WTC11 (cell line): ENCODE results near the gene PCDH1. TPM values are rescaled to one million over a fixed set of nuclear protein-coding genes. Genes with fewer than 3 reads are reported as not detected.

Source experiments
- ATAC-seq: fragments of 200-7000 bp; cut with Tn5 transposase; 2 replicates; pipeline ENCODE4 v1.10.0; 2021; ENCODE audit warnings: mild to moderate bottlenecking, moderate library complexity
- CTCF ChIA-PET: fragments of 300-600 bp; sonication (Branson Sonifier 250); formaldehyde crosslinking; loops from one replicate; lab custom pipeline; 2021; ENCODE audit warnings: antibody characterized with exemption; lab: Charles Lee
- POLR2A ChIA-PET: fragments of 350-600 bp; sonication (Branson Sonifier 250); formaldehyde crosslinking; loops from one replicate; lab custom pipeline; 2021; ENCODE audit warnings: antibody characterized with exemption; lab: Charles Lee
- DNase-seq: peaks from one replicate; pipeline ENCODE4 v3.0.0; 2021; ENCODE audit warnings: low spot score
- H3K27ac Mint-ChIP-seq: 2 replicates; pipeline ENCODE4 v1.8.0; 2021; ENCODE audit warnings: mixed read lengths
- H3K27me3 Mint-ChIP-seq: 2 replicates; pipeline ENCODE4 v1.8.0; 2021; ENCODE audit warnings: low read depth, mild to moderate bottlenecking, moderate library complexity, mixed read lengths
- H3K36me3 Mint-ChIP-seq: 2 replicates; pipeline ENCODE4 v1.8.0; 2021; ENCODE audit warnings: mixed read lengths
- H3K4me1 Mint-ChIP-seq: 2 replicates; pipeline ENCODE4 v1.8.0; 2022; ENCODE audit warnings: mixed read lengths
- H3K4me3 Mint-ChIP-seq: 2 replicates; pipeline ENCODE4 v1.8.0; 2021; ENCODE audit warnings: mild to moderate bottlenecking, moderate library complexity, mixed read lengths
- H3K9me3 Mint-ChIP-seq: 2 replicates; pipeline ENCODE4 v1.8.0; 2021; ENCODE audit warnings: mixed read lengths
- CBFB ChIP-seq: sonication (generic); formaldehyde crosslinking; IDR thresholded peaks from 2 replicates; pipeline ENCODE4 v1.8.1; 2022; ENCODE audit warnings: mild to moderate bottlenecking, low read depth, missing genetic modification reagents
- EMX1 ChIP-seq: fragments of 250-450 bp; sonication (Bioruptor Pico); IDR thresholded peaks from 2 replicates; pipeline ENCODE4 v1.8.0; 2021; ENCODE audit warnings: mild to moderate bottlenecking
- ESRRA ChIP-seq: sonication (generic); formaldehyde crosslinking; IDR thresholded peaks from 2 replicates; pipeline ENCODE4 v1.8.1; 2022; ENCODE audit warnings: mild to moderate bottlenecking, missing genetic modification reagents, borderline replicate concordance
- FOXK1 ChIP-seq: sonication (generic); formaldehyde crosslinking; IDR thresholded peaks from 2 replicates; pipeline ENCODE4 v1.8.0; 2022; ENCODE audit warnings: mild to moderate bottlenecking, moderate library complexity, missing genetic modification reagents
- GRHL2 ChIP-seq: fragments of 250-450 bp; sonication (Bioruptor Pico); IDR thresholded peaks from 2 replicates; pipeline ENCODE4 v1.8.0; 2022; ENCODE audit warnings: mild to moderate bottlenecking, moderate library complexity; ENCODE audit not compliant: insufficient replicate concordance, severe bottlenecking
- JUN ChIP-seq: sonication (generic); formaldehyde crosslinking; IDR thresholded peaks from 2 replicates; pipeline ENCODE4 v1.8.0; 2023; ENCODE audit warnings: mild to moderate bottlenecking, missing genetic modification reagents
- NFATC4 ChIP-seq: fragments of 250-450 bp; sonication (Bioruptor Pico); IDR thresholded peaks from 2 replicates; pipeline ENCODE4 v1.9.0; 2021; ENCODE audit warnings: mild to moderate bottlenecking
- SMAD4 ChIP-seq: sonication (generic); formaldehyde crosslinking; IDR thresholded peaks from 2 replicates; pipeline ENCODE4 v1.8.0; 2022; ENCODE audit warnings: mild to moderate bottlenecking, missing genetic modification reagents
- TEAD4 ChIP-seq: sonication (generic); formaldehyde crosslinking; IDR thresholded peaks from 2 replicates; pipeline ENCODE4 v1.8.0; 2022; ENCODE audit warnings: mild to moderate bottlenecking, missing genetic modification reagents
- TP53 ChIP-seq: sonication (generic); formaldehyde crosslinking; IDR thresholded peaks from 2 replicates; pipeline ENCODE4 v1.8.1; 2023; ENCODE audit warnings: mild to moderate bottlenecking, missing genetic modification reagents
- ZBTB21 ChIP-seq: sonication (generic); formaldehyde crosslinking; IDR thresholded peaks from 2 replicates; pipeline ENCODE4 v1.8.1; 2023; ENCODE audit warnings: mild to moderate bottlenecking, missing genetic modification reagents, borderline replicate concordance
- ZNF138 ChIP-seq: sonication (generic); formaldehyde crosslinking; conservative IDR thresholded peaks from 2 replicates; pipeline ENCODE4 v1.8.1; 2022; ENCODE audit warnings: mild to moderate bottlenecking, moderate library complexity, missing genetic modification reagents
- ZNF396 ChIP-seq: fragments of 250-450 bp; sonication (Bioruptor Pico); IDR thresholded peaks from 2 replicates; pipeline ENCODE4 v1.8.0; 2021; ENCODE audit warnings: mild to moderate bottlenecking, moderate library complexity, borderline replicate concordance
- total RNA-seq: library from RNA; stranded (reverse); gene quantifications from 3 replicates; pipeline ENCODE4 v1.2.3, GENCODE V29; 2021
- TF ChIP-seq, protein P1 (sequence below): sonication (generic); formaldehyde crosslinking; IDR thresholded peaks from 2 replicates; pipeline ENCODE4 v1.8.0; 2022; ENCODE audit warnings: mild to moderate bottlenecking, missing genetic modification reagents
- TF ChIP-seq, protein P2 (sequence below): sonication (generic); formaldehyde crosslinking; IDR thresholded peaks from 2 replicates; pipeline ENCODE4 v1.8.1; 2022; ENCODE audit warnings: mild to moderate bottlenecking, missing genetic modification reagents, moderate library complexity, borderline replicate concordance
- TF ChIP-seq, protein P3 (sequence below): sonication (generic); formaldehyde crosslinking; IDR thresholded peaks from 2 replicates; pipeline ENCODE4 v1.8.1; 2022; ENCODE audit warnings: low read depth, mild to moderate bottlenecking, moderate library complexity, missing genetic modification reagents, borderline replicate concordance
- TF ChIP-seq, protein P4 (sequence below): sonication (generic); formaldehyde crosslinking; IDR thresholded peaks from 2 replicates; pipeline ENCODE4 v1.8.0; 2023; ENCODE audit warnings: mild to moderate bottlenecking, missing genetic modification reagents
- TF ChIP-seq, protein P5 (sequence below): fragments of 250-450 bp; sonication (Bioruptor Pico); IDR thresholded peaks from 2 replicates; pipeline ENCODE4 v1.9.0; 2021; ENCODE audit warnings: mild to moderate bottlenecking
- TF ChIP-seq, protein P6 (sequence below): sonication (generic); formaldehyde crosslinking; IDR thresholded peaks from 2 replicates; pipeline ENCODE4 v1.8.0; 2022; ENCODE audit warnings: mild to moderate bottlenecking, missing genetic modification reagents
- TF ChIP-seq, protein P7 (sequence below): fragments of 200-600 bp; IDR thresholded peaks from 2 replicates; pipeline ENCODE4 v1.8.0; 2022; ENCODE audit warnings: antibody characterized with exemption
- TF ChIP-seq, protein P8 (sequence below): sonication (generic); formaldehyde crosslinking; IDR thresholded peaks from 2 replicates; pipeline ENCODE4 v1.8.0; 2023; ENCODE audit warnings: missing genetic modification reagents

Gene PCDH1
- total RNA-seq, 1 experiment from 2014 or later: 105 TPM

DNA sequence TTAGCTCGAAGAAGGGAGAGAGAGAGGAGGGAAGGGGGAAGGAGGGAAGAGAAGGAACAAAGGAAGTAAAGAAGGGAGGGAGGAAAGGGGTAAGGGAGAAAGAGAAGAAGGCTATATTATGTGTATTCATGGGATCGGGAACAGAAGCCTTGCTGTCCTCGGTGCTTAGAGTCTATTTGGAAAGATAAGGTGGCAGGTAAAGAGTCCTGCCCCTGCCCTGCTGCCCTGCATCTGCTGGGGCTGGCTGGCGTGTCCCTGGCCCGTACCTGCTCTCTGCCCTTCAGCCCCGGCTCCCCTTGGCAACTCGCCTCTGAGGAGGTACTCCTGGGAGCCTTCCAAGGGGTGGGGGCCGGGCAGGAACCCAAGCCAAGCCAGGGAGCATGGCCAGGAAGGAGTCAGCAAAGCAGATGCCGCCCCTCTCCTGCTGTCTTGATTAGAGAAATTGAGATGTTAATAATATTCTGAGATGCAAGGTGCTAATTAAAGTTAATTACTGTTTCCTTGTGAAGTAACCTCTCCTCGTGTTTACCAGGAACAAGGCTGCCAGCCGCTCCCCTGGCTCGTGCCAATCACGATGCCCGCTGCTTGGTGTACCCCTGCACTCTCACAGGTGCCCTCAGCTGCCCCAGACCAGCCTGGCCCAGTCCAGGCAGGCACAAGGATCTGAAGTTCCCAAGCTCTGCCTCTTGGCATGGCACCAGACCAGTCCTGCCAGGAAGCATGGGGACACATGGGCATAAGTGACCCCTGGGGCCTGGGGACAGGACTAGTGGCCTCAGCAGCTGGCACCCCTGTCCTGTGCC is 36.6 kb downstream of the PCDH1 start (continued):
- no peak for TF ChIP-seq TP53 (CRISPR knock-in tag)

DNA sequence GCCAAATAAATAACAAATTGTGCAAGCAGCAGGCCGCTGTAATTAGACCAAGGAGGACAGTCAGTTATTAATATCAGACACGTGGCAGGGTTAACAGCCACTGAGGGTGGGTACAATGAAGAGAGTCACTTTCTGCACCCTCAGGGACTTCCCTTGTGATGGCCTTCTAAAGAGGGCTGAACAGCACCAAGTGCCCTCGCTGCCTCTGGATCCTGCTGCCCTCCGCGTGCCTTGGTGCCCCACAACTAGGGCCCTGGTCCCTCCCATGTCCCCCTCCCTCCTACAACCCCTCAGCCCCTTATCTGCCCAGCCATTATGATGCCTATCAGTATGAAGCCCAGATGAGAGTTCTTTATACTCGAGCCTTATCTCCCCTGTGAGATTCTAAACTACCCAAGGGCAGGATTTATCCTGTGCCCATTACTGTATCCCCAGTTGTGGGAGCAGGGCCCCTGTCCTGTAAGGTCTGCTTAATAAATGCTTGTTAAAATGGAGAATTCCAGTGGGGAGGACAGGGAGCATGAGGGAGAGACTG is 37.3 kb downstream of the PCDH1 start:
- POLR2A ChIA-PET: interaction anchor here (0.7 to 3.4 kb wide), 5 partner anchors 9 to 34 kb away, joined by 3 to 54 read pairs (median 22); no protein-coding TSS in a partner anchor
- no peak for DNase-seq
- ATAC-seq: no peak
- Mint-ChIP-seq H3K27ac (peak overlapping the region; percentile 100), H3K4me3 (no peak overlapping the region; the same call in none of the 2 replicates), H3K36me3 (no peaks in the 10 kb centered on the region), H3K27me3 (no peaks in the 10 kb centered on the region), H3K9me3 (no peaks in the 10 kb centered on the region), H3K4me1 (peaks cover 98% of the 10 kb centered on the region)
- CTCF ChIA-PET: interaction anchor here (0.6 to 6.0 kb wide), 9 partner anchors 15 to 138 kb away, joined by 3 to 83 read pairs (median 21); partner anchors contain the start of gene PCDH1
- TF ChIP-seq, protein P1, sequence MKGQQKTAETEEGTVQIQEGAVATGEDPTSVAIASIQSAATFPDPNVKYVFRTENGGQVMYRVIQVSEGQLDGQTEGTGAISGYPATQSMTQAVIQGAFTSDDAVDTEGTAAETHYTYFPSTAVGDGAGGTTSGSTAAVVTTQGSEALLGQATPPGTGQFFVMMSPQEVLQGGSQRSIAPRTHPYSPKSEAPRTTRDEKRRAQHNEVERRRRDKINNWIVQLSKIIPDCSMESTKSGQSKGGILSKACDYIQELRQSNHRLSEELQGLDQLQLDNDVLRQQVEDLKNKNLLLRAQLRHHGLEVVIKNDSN (CRISPR knock-in tag): no peak
- TF ChIP-seq, protein P2, sequence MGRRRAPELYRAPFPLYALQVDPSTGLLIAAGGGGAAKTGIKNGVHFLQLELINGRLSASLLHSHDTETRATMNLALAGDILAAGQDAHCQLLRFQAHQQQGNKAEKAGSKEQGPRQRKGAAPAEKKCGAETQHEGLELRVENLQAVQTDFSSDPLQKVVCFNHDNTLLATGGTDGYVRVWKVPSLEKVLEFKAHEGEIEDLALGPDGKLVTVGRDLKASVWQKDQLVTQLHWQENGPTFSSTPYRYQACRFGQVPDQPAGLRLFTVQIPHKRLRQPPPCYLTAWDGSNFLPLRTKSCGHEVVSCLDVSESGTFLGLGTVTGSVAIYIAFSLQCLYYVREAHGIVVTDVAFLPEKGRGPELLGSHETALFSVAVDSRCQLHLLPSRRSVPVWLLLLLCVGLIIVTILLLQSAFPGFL (CRISPR knock-in tag): no peak
- no peak for TF ChIP-seq TEAD4 (CRISPR knock-in tag)
- no peak for TF ChIP-seq ZBTB21 (CRISPR knock-in tag)
- TF ChIP-seq JUN (CRISPR knock-in tag): no peak
- TF ChIP-seq, protein P3, sequence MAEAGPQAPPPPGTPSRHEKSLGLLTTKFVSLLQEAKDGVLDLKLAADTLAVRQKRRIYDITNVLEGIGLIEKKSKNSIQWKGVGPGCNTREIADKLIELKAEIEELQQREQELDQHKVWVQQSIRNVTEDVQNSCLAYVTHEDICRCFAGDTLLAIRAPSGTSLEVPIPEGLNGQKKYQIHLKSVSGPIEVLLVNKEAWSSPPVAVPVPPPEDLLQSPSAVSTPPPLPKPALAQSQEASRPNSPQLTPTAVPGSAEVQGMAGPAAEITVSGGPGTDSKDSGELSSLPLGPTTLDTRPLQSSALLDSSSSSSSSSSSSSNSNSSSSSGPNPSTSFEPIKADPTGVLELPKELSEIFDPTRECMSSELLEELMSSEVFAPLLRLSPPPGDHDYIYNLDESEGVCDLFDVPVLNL (CRISPR knock-in tag): no peak
- TF ChIP-seq, protein P4, sequence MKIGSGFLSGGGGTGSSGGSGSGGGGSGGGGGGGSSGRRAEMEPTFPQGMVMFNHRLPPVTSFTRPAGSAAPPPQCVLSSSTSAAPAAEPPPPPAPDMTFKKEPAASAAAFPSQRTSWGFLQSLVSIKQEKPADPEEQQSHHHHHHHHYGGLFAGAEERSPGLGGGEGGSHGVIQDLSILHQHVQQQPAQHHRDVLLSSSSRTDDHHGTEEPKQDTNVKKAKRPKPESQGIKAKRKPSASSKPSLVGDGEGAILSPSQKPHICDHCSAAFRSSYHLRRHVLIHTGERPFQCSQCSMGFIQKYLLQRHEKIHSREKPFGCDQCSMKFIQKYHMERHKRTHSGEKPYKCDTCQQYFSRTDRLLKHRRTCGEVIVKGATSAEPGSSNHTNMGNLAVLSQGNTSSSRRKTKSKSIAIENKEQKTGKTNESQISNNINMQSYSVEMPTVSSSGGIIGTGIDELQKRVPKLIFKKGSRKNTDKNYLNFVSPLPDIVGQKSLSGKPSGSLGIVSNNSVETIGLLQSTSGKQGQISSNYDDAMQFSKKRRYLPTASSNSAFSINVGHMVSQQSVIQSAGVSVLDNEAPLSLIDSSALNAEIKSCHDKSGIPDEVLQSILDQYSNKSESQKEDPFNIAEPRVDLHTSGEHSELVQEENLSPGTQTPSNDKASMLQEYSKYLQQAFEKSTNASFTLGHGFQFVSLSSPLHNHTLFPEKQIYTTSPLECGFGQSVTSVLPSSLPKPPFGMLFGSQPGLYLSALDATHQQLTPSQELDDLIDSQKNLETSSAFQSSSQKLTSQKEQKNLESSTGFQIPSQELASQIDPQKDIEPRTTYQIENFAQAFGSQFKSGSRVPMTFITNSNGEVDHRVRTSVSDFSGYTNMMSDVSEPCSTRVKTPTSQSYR (CRISPR knock-in tag): no peak
- TF ChIP-seq, protein P5, sequence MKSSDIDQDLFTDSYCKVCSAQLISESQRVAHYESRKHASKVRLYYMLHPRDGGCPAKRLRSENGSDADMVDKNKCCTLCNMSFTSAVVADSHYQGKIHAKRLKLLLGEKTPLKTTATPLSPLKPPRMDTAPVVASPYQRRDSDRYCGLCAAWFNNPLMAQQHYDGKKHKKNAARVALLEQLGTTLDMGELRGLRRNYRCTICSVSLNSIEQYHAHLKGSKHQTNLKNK (CRISPR knock-in tag): no peak
- no peak for TF ChIP-seq ZNF138 (CRISPR knock-in tag)

DNA sequence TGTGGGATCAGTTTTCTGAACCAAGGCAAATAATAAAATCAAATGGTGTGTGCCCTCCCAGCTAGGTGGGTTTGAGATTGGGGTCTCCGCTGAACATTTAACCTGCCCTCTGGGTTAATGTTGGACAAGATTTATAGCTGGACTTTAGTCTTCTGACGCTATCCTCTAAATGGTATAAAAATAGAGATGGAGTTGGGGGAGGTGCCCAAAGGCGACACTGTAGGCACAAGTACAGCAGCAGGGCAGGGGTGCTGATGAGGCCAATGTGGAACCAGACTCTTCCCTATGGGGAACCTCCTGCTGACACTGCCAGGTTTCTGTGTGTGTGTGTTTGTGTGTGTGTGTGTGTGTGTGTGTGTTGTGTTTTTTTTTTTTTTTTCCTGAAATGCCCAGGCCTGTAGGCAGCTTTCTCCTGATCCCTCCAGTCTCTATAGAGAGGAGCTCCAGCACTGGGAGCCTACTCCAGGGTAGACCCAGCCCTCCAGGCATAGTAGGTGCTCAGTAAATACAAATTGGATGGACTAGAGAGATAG is 37.9 kb downstream of the PCDH1 start:
- ATAC-seq (no peak), DNase-seq (no peak)
- Mint-ChIP-seq H3K4me3 (peak overlapping the region; percentile 39), H3K4me1 (peaks cover 100% of the 10 kb centered on the region), H3K36me3 (no peaks in the 10 kb centered on the region), H3K9me3 (no peaks in the 10 kb centered on the region), H3K27ac (peak overlapping the region; percentile 100), H3K27me3 (no peaks in the 10 kb centered on the region)
- TF ChIP-seq, protein P6, sequence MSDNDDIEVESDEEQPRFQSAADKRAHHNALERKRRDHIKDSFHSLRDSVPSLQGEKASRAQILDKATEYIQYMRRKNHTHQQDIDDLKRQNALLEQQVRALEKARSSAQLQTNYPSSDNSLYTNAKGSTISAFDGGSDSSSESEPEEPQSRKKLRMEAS (CRISPR knock-in tag): no peak
- TF ChIP-seq SMAD4 (CRISPR knock-in tag) (no peak), GRHL2 (CRISPR knock-in tag) (no peak), NFATC4 (CRISPR knock-in tag) (no peak), ZNF396 (CRISPR knock-in tag) (no peak), FOXK1 (CRISPR knock-in tag) (no peak), ESRRA (CRISPR knock-in tag) (no peak), CBFB (CRISPR knock-in tag) (no peak), EMX1 (CRISPR knock-in tag) (no peak)
- TF ChIP-seq, protein P7, sequence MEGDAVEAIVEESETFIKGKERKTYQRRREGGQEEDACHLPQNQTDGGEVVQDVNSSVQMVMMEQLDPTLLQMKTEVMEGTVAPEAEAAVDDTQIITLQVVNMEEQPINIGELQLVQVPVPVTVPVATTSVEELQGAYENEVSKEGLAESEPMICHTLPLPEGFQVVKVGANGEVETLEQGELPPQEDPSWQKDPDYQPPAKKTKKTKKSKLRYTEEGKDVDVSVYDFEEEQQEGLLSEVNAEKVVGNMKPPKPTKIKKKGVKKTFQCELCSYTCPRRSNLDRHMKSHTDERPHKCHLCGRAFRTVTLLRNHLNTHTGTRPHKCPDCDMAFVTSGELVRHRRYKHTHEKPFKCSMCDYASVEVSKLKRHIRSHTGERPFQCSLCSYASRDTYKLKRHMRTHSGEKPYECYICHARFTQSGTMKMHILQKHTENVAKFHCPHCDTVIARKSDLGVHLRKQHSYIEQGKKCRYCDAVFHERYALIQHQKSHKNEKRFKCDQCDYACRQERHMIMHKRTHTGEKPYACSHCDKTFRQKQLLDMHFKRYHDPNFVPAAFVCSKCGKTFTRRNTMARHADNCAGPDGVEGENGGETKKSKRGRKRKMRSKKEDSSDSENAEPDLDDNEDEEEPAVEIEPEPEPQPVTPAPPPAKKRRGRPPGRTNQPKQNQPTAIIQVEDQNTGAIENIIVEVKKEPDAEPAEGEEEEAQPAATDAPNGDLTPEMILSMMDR: no peak
- TF ChIP-seq, protein P8, sequence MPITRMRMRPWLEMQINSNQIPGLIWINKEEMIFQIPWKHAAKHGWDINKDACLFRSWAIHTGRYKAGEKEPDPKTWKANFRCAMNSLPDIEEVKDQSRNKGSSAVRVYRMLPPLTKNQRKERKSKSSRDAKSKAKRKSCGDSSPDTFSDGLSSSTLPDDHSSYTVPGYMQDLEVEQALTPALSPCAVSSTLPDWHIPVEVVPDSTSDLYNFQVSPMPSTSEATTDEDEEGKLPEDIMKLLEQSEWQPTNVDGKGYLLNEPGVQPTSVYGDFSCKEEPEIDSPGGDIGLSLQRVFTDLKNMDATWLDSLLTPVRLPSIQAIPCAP (CRISPR knock-in tag): no peak
- CTCF ChIA-PET: interaction anchor here (0.6 to 5.8 kb wide), 11 partner anchors 15 to 138 kb away, joined by 3 to 79 read pairs (median 16); partner anchors contain the start of genes DELE1 and PCDH1
- POLR2A ChIA-PET: interaction anchor here (1.3 to 3.4 kb wide), 6 partner anchors 9 to 43 kb away, joined by 3 to 54 read pairs (median 22); no protein-coding TSS in a partner anchor
